Right atrium auricular region (tissue), 2 donors: ENCODE data around the gene CITED4. TPM values are rescaled to one million over a fixed set of nuclear protein-coding genes. Genes with fewer than 3 reads are reported as not detected.

Source experiments
- DNase-seq: peaks from one replicate; pipeline ENCODE4 v3.0.0-alpha.2; 2019; ENCODE audit warnings: low spot score
- H3K27ac ChIP-seq, 2 donors: fragments of 200-600 bp; sonication (generic); 1 replicate in 1 of 2; 2 replicates in 1 of 2; pipeline ENCODE4 v1.5.1; 2016 to 2019
- H3K27me3 ChIP-seq, 2 donors: fragments of 200-600 bp; sonication (generic); one replicate each; pipeline versions ENCODE4 v1.5.1 to v1.6.0; 2017 to 2019
- H3K36me3 ChIP-seq: fragments of 200-600 bp; sonication (generic); one replicate; pipeline ENCODE4 v1.5.1; 2016
- H3K4me1 ChIP-seq, 2 donors: fragments of 200-600 bp; sonication (generic); one replicate each; pipeline versions ENCODE4 v1.5.1 to v1.6.0; 2017 to 2019
- H3K4me3 ChIP-seq, 2 donors: fragments of 200-600 bp; sonication (generic); 1 replicate in 1 of 2; 2 replicates in 1 of 2; pipeline ENCODE4 v1.5.1; 2017 to 2019; ENCODE audit warnings: mild to moderate bottlenecking in 1 of 2, moderate library complexity in 1 of 2
- H3K9me3 ChIP-seq, 2 donors: fragments of 200-600 bp; sonication (generic); one replicate each; pipeline ENCODE4 v1.5.1; 2019
- CTCF ChIP-seq, 2 donors: fragments of 200-600 bp; sonication (generic); IDR thresholded peaks; one replicate each; pipeline ENCODE4 v1.5.1; 2019; ENCODE audit warnings: antibody characterized with exemption in 2 of 2
- total RNA-seq, 2 donors: library from RNA; depleted of rRNA; stranded (reverse); fragments of >200 nt; gene quantifications; one replicate each; pipeline ENCODE4 v1.1.0, GENCODE V29; 2016

Gene CITED4
- total RNA-seq, 2 donors from 2014 or later, result 18.8 to 32.7 TPM

GRCh38 chr1:40829631-40830245, 32.4 kb downstream of the CITED4 start:
- Histone ChIP-seq H3K27me3 (no peaks in the 10 kb centered on the region), H3K27ac (no peak overlapping the region), H3K4me1 (no peaks in the 10 kb centered on the region), H3K36me3 (no peaks in the 10 kb centered on the region), H3K9me3 (no peaks in the 10 kb centered on the region), H3K4me3 (no peak overlapping the region)
- no peak for DNase-seq
- no peak for TF ChIP-seq CTCF (IDR thresholded peaks at IDR 0.05)

GRCh38 chr1:40825996-40826395, 36.2 kb downstream of the CITED4 start:
- no peaks in the 10 kb centered on the region for H3K9me3 ChIP-seq
- TF ChIP-seq CTCF (IDR thresholded peaks at IDR 0.05), result no peak
- no peaks in the 10 kb centered on the region for H3K36me3 ChIP-seq
- no peak overlapping the region for H3K27ac ChIP-seq
- H3K27me3 ChIP-seq, result no peaks in the 10 kb centered on the region
- H3K4me1 ChIP-seq, result no peaks in the 10 kb centered on the region
- no peak for DNase-seq
- H3K4me3 ChIP-seq, result no peak overlapping the region

GRCh38 chr1:40825435-40825788, 36.8 kb downstream of the CITED4 start:
- no peak for TF ChIP-seq CTCF (IDR thresholded peaks at IDR 0.05)
- DNase-seq, result no peak
- H3K27ac ChIP-seq, result no peak overlapping the region
- H3K27me3 ChIP-seq, result no peaks in the 10 kb centered on the region
- H3K4me1 ChIP-seq, result no peaks in the 10 kb centered on the region
- no peaks in the 10 kb centered on the region for H3K9me3 ChIP-seq
- H3K4me3 ChIP-seq, result no peak overlapping the region
- no peaks in the 10 kb centered on the region for H3K36me3 ChIP-seq

GRCh38 chr1:40824591-40825434, 37.4 kb downstream of the CITED4 start:
- no peak for TF ChIP-seq CTCF (IDR thresholded peaks at IDR 0.05)
- Histone ChIP-seq H3K27me3 (no peaks in the 10 kb centered on the region), H3K4me1 (no peaks in the 10 kb centered on the region), H3K4me3 (no peak overlapping the region), H3K36me3 (no peaks in the 10 kb centered on the region), H3K9me3 (no peaks in the 10 kb centered on the region), H3K27ac (no peak overlapping the region)
- no peak for DNase-seq

GRCh38 chr1:40823983-40824382, 38.2 kb downstream of the CITED4 start:
- Histone ChIP-seq H3K27ac (no peak overlapping the region), H3K4me1 (no peaks in the 10 kb centered on the region), H3K27me3 (no peaks in the 10 kb centered on the region), H3K36me3 (no peaks in the 10 kb centered on the region), H3K9me3 (no peaks in the 10 kb centered on the region), H3K4me3 (no peak overlapping the region)
- no peak for TF ChIP-seq CTCF (IDR thresholded peaks at IDR 0.05)
- DNase-seq, result no peak
